ENCODE results near the gene GP1BB. TPM values are rescaled to one million over a fixed set of nuclear protein-coding genes. Genes with fewer than 3 reads are reported as not detected.

The GP1BB gene
- polyA plus RNA-seq, 1 of the 3 experiments (the other 2 are of a cell fraction): 1.5 TPM

GRCh38 chr22:19735665-19736510, 12.5 kb downstream of the GP1BB start:
- no peaks in the 10 kb centered on the region for H3K79me2 ChIP-seq (ENCODE audit: insufficient read depth)
- no peak for DNase-seq
- H3K4me3 ChIP-seq (ENCODE audit: low read depth in 2 of 2, low read length in 1 of 2): no peak overlapping the region
- no peak for TF ChIP-seq IRF3 (IDR thresholded peaks at IDR 0.05; ENCODE audit: low read depth, low read length)
- TF ChIP-seq PBX3 (IDR thresholded peaks at IDR 0.05): no peak
- TF ChIP-seq USF1 (IDR thresholded peaks at IDR 0.05; ENCODE audit: borderline replicate concordance, low read depth): no peak
- no peak for TF ChIP-seq SIN3A (IDR thresholded peaks at IDR 0.05; ENCODE audit: borderline replicate concordance, low read depth, low read length)
- no peak for TF ChIP-seq YY1 (IDR thresholded peaks at IDR 0.05; ENCODE audit: low read depth)
- no peak for TF ChIP-seq TAF1 (IDR thresholded peaks at IDR 0.05; ENCODE audit: borderline replicate concordance, low read depth, low read length)
- no peak for TF ChIP-seq RCOR1 (IDR thresholded peaks at IDR 0.05; ENCODE audit: low read length)
- no peak for TF ChIP-seq MXI1 (IDR thresholded peaks at IDR 0.05; ENCODE audit: low read depth, low read length)
- no peak for TF ChIP-seq ELF1 (IDR thresholded peaks at IDR 0.05)
- no peak for TF ChIP-seq GABPA (IDR thresholded peaks at IDR 0.05; ENCODE audit: low read depth)
- TF ChIP-seq GATA2 (CRISPR knock-in tag; IDR thresholded peaks at IDR 0.05): no peak
- no peak for TF ChIP-seq TEAD4 (IDR thresholded peaks at IDR 0.05; ENCODE audit: borderline replicate concordance, insufficient read depth)
- TF ChIP-seq CTCF (IDR thresholded peaks at IDR 0.05): no peak
- TF ChIP-seq NRF1 (IDR thresholded peaks at IDR 0.05; ENCODE audit: low read depth, low read length): no peak
- TF ChIP-seq REST (IDR thresholded peaks at IDR 0.05; ENCODE audit: low read depth, low read length): no peak
- no peak for TF ChIP-seq RXRA (IDR thresholded peaks at IDR 0.05; ENCODE audit: borderline replicate concordance, low read depth)
- no peak for TF ChIP-seq TCF12 (IDR thresholded peaks at IDR 0.05)
- no peak overlapping the region for H3K27ac ChIP-seq (ENCODE audit: low read depth in 2 of 2, low read length in 1 of 2)
- H3K9me2 ChIP-seq: no peaks in the 10 kb centered on the region
- H3K4me1 ChIP-seq (ENCODE audit: control insufficient read depth in 1 of 2, insufficient read depth in 2 of 2, low read depth in 1 of 2, low read length in 1 of 2): peaks cover 0 to 10% of the 10 kb centered on the region in 2 experiments; a peak in 1 of 4 replicates
- H3K27me3 ChIP-seq (ENCODE audit: insufficient read depth): no peaks in the 10 kb centered on the region
- H3K9me3 ChIP-seq: no peaks in the 10 kb centered on the region
- no peaks in the 10 kb centered on the region for H3K36me3 ChIP-seq (replicated peaks in 1 of 2; ENCODE audit: control insufficient read depth in 1 of 2, insufficient read depth in 2 of 2, low read length in 1 of 2)
- POLR2A ChIA-PET: no interaction called here
- no peak overlapping the region for H2AFZ ChIP-seq (ENCODE audit: low read depth)
- WGBS (ENCODE audit: low lambda C conversion rate): 89% methylated on average over 17 of the region's 21 CpGs
- H3K4me2 ChIP-seq: no peak overlapping the region
- CTCF ChIA-PET: interaction anchor here (1.0 kb wide), 1 partner anchor 141 kb away, joined by 3 read pairs; no protein-coding TSS in a partner anchor
- no peak overlapping the region for H3K9ac ChIP-seq
- no peaks in the 10 kb centered on the region for H3F3A ChIP-seq (replicated peaks; ENCODE audit: insufficient read depth)
- no peaks in the 10 kb centered on the region for H4K20me1 ChIP-seq (ENCODE audit: insufficient read depth)

Data from SK-N-SH (cell line).